Endothelial cell of umbilical vein (primary cell): ENCODE measurements around the gene PCDH15. TPM values are rescaled to one million over a fixed set of nuclear protein-coding genes. Genes with fewer than 3 reads are reported as not detected.

Experiments used
- BruUV-seq: library from RNA; stranded (reverse); fragments of 400-500 nt; replicated peaks from 2 replicates; lab custom pipeline; 2021; lab: Mats Ljungman, UMichigan
- CTCF ChIA-PET: fragments of 300-600, 350-600 bp; sonication (Branson Sonifier 250); formaldehyde crosslinking; loops from one replicate; lab custom pipeline; 2021; ENCODE audit warnings: antibody characterized with exemption, inconsistent platforms; lab: Charles Lee
- POLR2A ChIA-PET: fragments of 300-600, 350-600 bp; sonication (Branson Sonifier 250); formaldehyde crosslinking; loops from one replicate; lab custom pipeline; 2021; ENCODE audit warnings: antibody characterized with exemption, inconsistent platforms; lab: Charles Lee
- DNase-seq: peaks from one replicate; pipeline ENCODE4 v3.0.0-alpha.2; 2011; ENCODE audit warnings: low read depth, low spot score
- FAIRE-seq: peaks from 2 replicates; lab custom pipeline; 2011; peaks lifted over from hg19 to GRCh38; lab: Jason Lieb, UNC
- H2AFZ ChIP-seq: 2 replicates; pipeline ENCODE4 v1.6.0; 2012; ENCODE audit warnings: low read depth, low read length, control low read depth, inconsistent platforms
- H3K27ac ChIP-seq: 2 replicates; pipeline ENCODE4 v1.5.1; 2011; ENCODE audit warnings: low read depth, mild to moderate bottlenecking, control low read depth, low read length, moderate library complexity; ENCODE audit not compliant: insufficient read depth
- H3K27me3 ChIP-seq, 2 experiments: 2 replicates each; pipeline versions ENCODE4 v1.6.0 to v1.6.1; 2011; ENCODE audit warnings: low read length in 2 of 2, mixed read lengths in 1 of 2; ENCODE audit not compliant: control insufficient read depth in 2 of 2, insufficient read depth in 2 of 2
- H3K36me3 ChIP-seq, 2 experiments: 2 replicates in 1 of 2; 3 replicates in 1 of 2; pipeline ENCODE4 v1.5.1; 2011; ENCODE audit warnings: low read length in 2 of 2, mild to moderate bottlenecking in 1 of 2, moderate library complexity in 1 of 2; ENCODE audit not compliant: control insufficient read depth in 2 of 2, insufficient read depth in 2 of 2; ENCODE audit errors: extremely low read depth in 1 of 2
- H3K4me1 ChIP-seq: 3 replicates; pipeline ENCODE4 v1.5.1; 2011; ENCODE audit warnings: mild to moderate bottlenecking, low read length; ENCODE audit not compliant: control insufficient read depth, insufficient read depth; ENCODE audit errors: extremely low read depth
- H3K4me2 ChIP-seq: 2 replicates; pipeline ENCODE4 v1.6.1; 2011; ENCODE audit warnings: low read length, control low read depth, mixed read lengths; ENCODE audit not compliant: insufficient read depth
- H3K4me3 ChIP-seq, 3 experiments: fragments of 200-600 bp in 1 of 3; sonication (generic), shearing (Covaris generic) in 1 of 3; replicated peaks in 1 of 3; 2 replicates each; pipeline ENCODE4 v1.5.1; 2011 to 2016; ENCODE audit warnings: control low read depth in 3 of 3, low read length in 3 of 3, mild to moderate bottlenecking in 2 of 3, inconsistent platforms in 1 of 3, low read depth in 1 of 3, moderate library complexity in 1 of 3; ENCODE audit not compliant: insufficient read depth in 1 of 3
- H3K79me2 ChIP-seq: 2 replicates; pipeline ENCODE4 v1.6.0; 2012; ENCODE audit warnings: low read length, inconsistent platforms; ENCODE audit not compliant: control insufficient read depth, insufficient read depth
- H3K9ac ChIP-seq: replicated peaks from 2 replicates; pipeline ENCODE3; 2011; ENCODE audit warnings: low read length, control low read depth; ENCODE audit not compliant: insufficient read depth; ENCODE audit errors: extremely low read depth
- H3K9me1 ChIP-seq: replicated peaks from 3 replicates; pipeline ENCODE4 v1.6.0; 2011; ENCODE audit warnings: mild to moderate bottlenecking, low read length; ENCODE audit not compliant: control insufficient read depth, insufficient read depth; ENCODE audit errors: extremely low read depth
- H3K9me3 ChIP-seq: replicated peaks from 2 replicates; pipeline ENCODE4 v1.5.1; 2012; ENCODE audit warnings: low read length, inconsistent platforms; ENCODE audit not compliant: control insufficient read depth, insufficient read depth
- H4K20me1 ChIP-seq: replicated peaks from 2 replicates; pipeline ENCODE3; 2011; ENCODE audit warnings: mild to moderate bottlenecking, low read length; ENCODE audit not compliant: control insufficient read depth, insufficient read depth; ENCODE audit errors: extremely low read depth
- EZH2 ChIP-seq: IDR thresholded peaks from 2 replicates; pipeline ENCODE4 v1.6.1; 2012; ENCODE audit warnings: borderline replicate concordance, low read depth, mild to moderate bottlenecking, moderate library complexity, low read length, inconsistent platforms; ENCODE audit not compliant: severe bottlenecking
- FOS ChIP-seq: IDR thresholded peaks from 2 replicates; pipeline ENCODE4 v1.6.1; 2011; ENCODE audit warnings: mild to moderate bottlenecking, low read length, moderate library complexity, borderline replicate concordance; ENCODE audit not compliant: insufficient read depth
- GATA2 ChIP-seq: IDR thresholded peaks from 2 replicates; pipeline ENCODE4 v1.7.0; 2011; ENCODE audit warnings: low read depth, mild to moderate bottlenecking, moderate library complexity, mixed read lengths, low read length; ENCODE audit not compliant: insufficient read length, insufficient read depth
- JUN ChIP-seq: IDR thresholded peaks from 2 replicates; pipeline ENCODE4 v1.6.1; 2011; ENCODE audit warnings: borderline replicate concordance, low read depth; ENCODE audit not compliant: insufficient read length, insufficient read depth
- MYC ChIP-seq: IDR thresholded peaks from one replicate; pipeline ENCODE4 v1.6.1; 2011; ENCODE audit warnings: mild to moderate bottlenecking, low read depth, low read length
- POLR2A ChIP-seq: IDR thresholded peaks from 2 replicates; pipeline ENCODE4 v1.6.1; 2012; ENCODE audit warnings: low read depth, mild to moderate bottlenecking, control low read depth, low read length
- POLR2AphosphoS5 ChIP-seq: IDR thresholded peaks from 2 replicates; pipeline ENCODE4 v1.6.1; 2012; ENCODE audit warnings: low read depth, mild to moderate bottlenecking, control low read depth, low read length, moderate library complexity; ENCODE audit not compliant: insufficient read depth
- dilution Hi-C: fragments of 300-500 bp; cut with MboI; formaldehyde crosslinking; loops from one replicate; pipeline ENCODE4 v1.15.0; 2019; ENCODE audit warnings: low sequenced_read_pairs; ENCODE audit not compliant: extremely low pct_ligation_motif_present
- intact Hi-C: fragments of 100-400 bp; cut with micrococcal nuclease; formaldehyde crosslinking; loops from one replicate; pipeline ENCODE4 v1.10.0; 2022
- polyA plus RNA-seq, 4 experiments: library from polyadenylated mRNA; depleted of rRNA in 3 of 4; stranded (reverse) in 3 of 4; unstranded in 1 of 4; fragments of >200 nt; gene quantifications; 2 replicates each; pipeline versions ENCODE4 v1.2.1 to v1.2.3, GENCODE V29; 2011 to 2012; ENCODE audit warnings: missing spikeins in 1 of 4
- total RNA-seq: library from RNA; stranded (reverse); gene quantifications from 2 replicates; pipeline ENCODE4 v1.2.3, GENCODE V29; 2021
- TF ChIP-seq, protein P1 (sequence below): IDR thresholded peaks from 2 replicates; pipeline ENCODE4 v1.6.1; 2011; ENCODE audit not compliant: insufficient read depth, insufficient read length
- TF ChIP-seq, protein P2 (sequence below), 2 donors: IDR thresholded peaks; 1 replicate in 1 of 2; 2 replicates in 1 of 2; pipeline ENCODE4 v1.5.1; 2011; ENCODE audit warnings: low read length in 2 of 2, mild to moderate bottlenecking in 2 of 2, moderate library complexity in 2 of 2, control low read depth in 1 of 2, inconsistent platforms in 1 of 2, low read depth in 1 of 2; ENCODE audit not compliant: insufficient read depth in 1 of 2; ENCODE audit errors: extremely low read depth in 1 of 2

The PCDH15 gene
- total and polyA plus RNA-seq, 2 donors (not counting 3 experiments of a cell fraction or from before 2014, with no cell fraction given), result 0.04 TPM; not detected in 1

DNA sequence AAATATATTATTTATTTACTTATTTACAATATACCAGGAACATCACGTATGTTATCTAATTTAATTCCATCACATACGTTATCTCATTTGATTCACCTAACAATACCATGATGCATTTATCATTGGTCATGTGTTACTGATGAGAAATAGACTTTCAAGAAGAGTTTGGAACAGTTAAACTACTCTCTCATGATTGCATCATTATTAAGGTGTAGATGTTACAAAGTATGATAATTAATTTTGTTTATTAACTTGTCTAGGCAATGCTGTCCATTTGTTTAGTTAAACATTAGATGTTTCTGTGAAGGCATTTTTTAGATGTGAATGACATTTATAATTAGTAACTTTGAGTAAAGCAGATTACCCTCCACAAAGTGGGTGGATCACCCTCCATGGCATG is 32.0 kb upstream of the PCDH15 start:
- TF ChIP-seq GATA2 (no peak), POLR2A (no peak), JUN (no peak), POLR2AphosphoS5 (no peak), MYC (no peak), FOS (no peak), EZH2 (no peak)
- TF ChIP-seq, protein P1, sequence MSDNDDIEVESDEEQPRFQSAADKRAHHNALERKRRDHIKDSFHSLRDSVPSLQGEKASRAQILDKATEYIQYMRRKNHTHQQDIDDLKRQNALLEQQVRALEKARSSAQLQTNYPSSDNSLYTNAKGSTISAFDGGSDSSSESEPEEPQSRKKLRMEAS, result no peak
- TF ChIP-seq, protein P2, sequence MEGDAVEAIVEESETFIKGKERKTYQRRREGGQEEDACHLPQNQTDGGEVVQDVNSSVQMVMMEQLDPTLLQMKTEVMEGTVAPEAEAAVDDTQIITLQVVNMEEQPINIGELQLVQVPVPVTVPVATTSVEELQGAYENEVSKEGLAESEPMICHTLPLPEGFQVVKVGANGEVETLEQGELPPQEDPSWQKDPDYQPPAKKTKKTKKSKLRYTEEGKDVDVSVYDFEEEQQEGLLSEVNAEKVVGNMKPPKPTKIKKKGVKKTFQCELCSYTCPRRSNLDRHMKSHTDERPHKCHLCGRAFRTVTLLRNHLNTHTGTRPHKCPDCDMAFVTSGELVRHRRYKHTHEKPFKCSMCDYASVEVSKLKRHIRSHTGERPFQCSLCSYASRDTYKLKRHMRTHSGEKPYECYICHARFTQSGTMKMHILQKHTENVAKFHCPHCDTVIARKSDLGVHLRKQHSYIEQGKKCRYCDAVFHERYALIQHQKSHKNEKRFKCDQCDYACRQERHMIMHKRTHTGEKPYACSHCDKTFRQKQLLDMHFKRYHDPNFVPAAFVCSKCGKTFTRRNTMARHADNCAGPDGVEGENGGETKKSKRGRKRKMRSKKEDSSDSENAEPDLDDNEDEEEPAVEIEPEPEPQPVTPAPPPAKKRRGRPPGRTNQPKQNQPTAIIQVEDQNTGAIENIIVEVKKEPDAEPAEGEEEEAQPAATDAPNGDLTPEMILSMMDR (IDR thresholded peaks at IDR 0.05; ENCODE audit: extremely low read depth in 1 of 2, insufficient read depth in 1 of 2, low read depth in 1 of 2, low read length in 2 of 2), result no peak
- dilution Hi-C loops, result no loop called here
- H3K36me3 ChIP-seq, result no peaks in the 10 kb centered on the region
- H3K27me3 ChIP-seq, result no peaks in the 10 kb centered on the region
- DNase-seq (no peak), FAIRE-seq (no peak)
- no peaks in the 10 kb centered on the region for H3K4me1 ChIP-seq
- H3K9me1 ChIP-seq, result no peaks in the 10 kb centered on the region
- H3K79me2 ChIP-seq, result no peaks in the 10 kb centered on the region
- no peaks in the 10 kb centered on the region for H4K20me1 ChIP-seq
- ChIA-PET CTCF (no interaction called here), POLR2A (no interaction called here)
- no peaks in the 10 kb centered on the region for H3K9me3 ChIP-seq
- BruUV-seq, result no TSS peak
- H3K9ac ChIP-seq, result no peak overlapping the region
- H3K27ac ChIP-seq, result no peak overlapping the region
- H3K4me2 ChIP-seq, result no peak overlapping the region
- no peak overlapping the region for H2AFZ ChIP-seq
- intact Hi-C loops, result no loop called here
- no peak overlapping the region for H3K4me3 ChIP-seq
